SK-N-SH (cell line): Measurements from ENCODE around the gene TRIM65. TPM values are rescaled to one million over a fixed set of nuclear protein-coding genes. Genes with fewer than 3 reads are reported as not detected.

ENCODE experiments used
- CTCF ChIA-PET: fragments of 300-600, 350-600 bp; formaldehyde crosslinking; extraction: SDS; loops from one replicate; lab custom pipeline; 2021; lab: Yijun Ruan, JAX
- POLR2A ChIA-PET: fragments of 350-600 bp; sonication (Branson Sonifier 250); formaldehyde crosslinking; extraction: SDS; loops from one replicate; lab custom pipeline; 2020; ENCODE audit warnings: antibody characterized with exemption, inconsistent platforms; lab: Yijun Ruan, JAX
- DNase-seq: peaks from one replicate; pipeline ENCODE4 v3.0.0; 2012
- H2AFZ ChIP-seq: fragments of 200-600 bp; sonication (generic); 2 replicates; pipeline ENCODE4 v1.8.1; 2016; ENCODE audit warnings: antibody characterized with exemption, mild to moderate bottlenecking, low read depth
- H3F3A ChIP-seq: fragments of 200-600 bp; sonication (generic); replicated peaks from 2 replicates; pipeline ENCODE3; 2016; ENCODE audit warnings: antibody characterized with exemption, mild to moderate bottlenecking; ENCODE audit not compliant: insufficient read depth
- H3K27ac ChIP-seq, 2 experiments: fragments of 200-500 bp in 1 of 2; fragments of 200-600 bp in 1 of 2; sonication (Bioruptor generic) in 1 of 2; sonication (generic), shearing (Covaris generic) in 1 of 2; 2 replicates each; pipeline versions ENCODE4 v1.5.1 to v1.6.1; 2014 to 2016; ENCODE audit warnings: low read depth in 2 of 2, inconsistent platforms in 1 of 2, low read length in 1 of 2, mild to moderate bottlenecking in 1 of 2, mixed read lengths in 1 of 2
- H3K27me3 ChIP-seq: fragments of 200-600 bp; sonication (generic), shearing (Covaris generic); 2 replicates; pipeline ENCODE4 v1.6.1; 2016; ENCODE audit warnings: mixed run types; ENCODE audit not compliant: insufficient read depth
- H3K36me3 ChIP-seq, 2 experiments: fragments of 200-500 bp in 1 of 2; fragments of 200-600 bp in 1 of 2; sonication (Bioruptor generic) in 1 of 2; sonication (generic) in 1 of 2; replicated peaks in 1 of 2; 2 replicates each; pipeline versions ENCODE3 to v1.5.1; 2014 to 2016; ENCODE audit warnings: low read length in 1 of 2, mild to moderate bottlenecking in 1 of 2; ENCODE audit not compliant: insufficient read depth in 2 of 2, control insufficient read depth in 1 of 2
- H3K4me1 ChIP-seq, 2 experiments: fragments of 200-500 bp in 1 of 2; fragments of 200-600 bp in 1 of 2; sonication (Bioruptor generic) in 1 of 2; sonication (generic), shearing (Covaris generic) in 1 of 2; 2 replicates each; pipeline versions ENCODE4 v1.5.1 to v1.6.1; 2014 to 2016; ENCODE audit warnings: low read depth in 1 of 2, low read length in 1 of 2, mixed run types in 1 of 2; ENCODE audit not compliant: insufficient read depth in 2 of 2, control insufficient read depth in 1 of 2
- H3K4me2 ChIP-seq: fragments of 200-600 bp; sonication (generic), shearing (Covaris generic); 2 replicates; pipeline ENCODE4 v1.6.1; 2017; ENCODE audit warnings: mixed run types
- H3K4me3 ChIP-seq, 2 experiments: fragments of 200-500 bp in 1 of 2; fragments of 200-600 bp in 1 of 2; sonication (Bioruptor generic) in 1 of 2; sonication (generic), shearing (Covaris generic) in 1 of 2; 2 replicates each; pipeline versions ENCODE4 v1.5.1 to v1.8.1; 2014 to 2016; ENCODE audit warnings: low read depth in 2 of 2, inconsistent platforms in 1 of 2, low read length in 1 of 2, mild to moderate bottlenecking in 1 of 2, mixed read lengths in 1 of 2, moderate library complexity in 1 of 2
- H3K79me2 ChIP-seq: fragments of 200-600 bp; sonication (generic); 2 replicates; pipeline ENCODE4 v1.8.1; 2017; ENCODE audit warnings: mild to moderate bottlenecking; ENCODE audit not compliant: insufficient read depth
- H3K9ac ChIP-seq: fragments of 200-600 bp; sonication (generic); 2 replicates; pipeline ENCODE4 v1.6.1; 2017; ENCODE audit warnings: mixed run types
- H3K9me2 ChIP-seq: fragments of 200-600 bp; sonication (generic); 2 replicates; pipeline ENCODE4 v1.6.1; 2017; ENCODE audit warnings: mixed run types
- H3K9me3 ChIP-seq: fragments of 200-600 bp; sonication (generic); 2 replicates; pipeline ENCODE4 v1.6.1; 2017; ENCODE audit warnings: mixed run types, mild to moderate bottlenecking, moderate library complexity
- H4K20me1 ChIP-seq: fragments of 200-600 bp; sonication (generic); 2 replicates; pipeline ENCODE4 v1.6.1; 2017; ENCODE audit warnings: mild to moderate bottlenecking, mixed run types; ENCODE audit not compliant: insufficient read depth
- CTCF ChIP-seq: fragments of 200-600 bp; sonication (generic); IDR thresholded peaks from 2 replicates; pipeline ENCODE4 v1.6.1; 2017; ENCODE audit warnings: antibody characterized with exemption, mild to moderate bottlenecking, moderate library complexity
- EP300 ChIP-seq, 2 experiments: IDR thresholded peaks; 2 replicates each; pipeline versions ENCODE4 v1.4.0 to v1.6.1; 2012; ENCODE audit warnings: borderline replicate concordance in 1 of 2, low read depth in 1 of 2, low read length in 1 of 2
- FOXJ3 ChIP-seq: sonication (generic); formaldehyde crosslinking; IDR thresholded peaks from 2 replicates; pipeline ENCODE4 v1.5.1; 2020; ENCODE audit warnings: mild to moderate bottlenecking, missing genetic modification reagents
- IRF3 ChIP-seq: fragments of 150-350 bp; IDR thresholded peaks from 2 replicates; pipeline ENCODE4 v1.6.1; 2016; ENCODE audit warnings: mild to moderate bottlenecking, low read depth, low read length
- MAX ChIP-seq: IDR thresholded peaks from 2 replicates; pipeline ENCODE4 v1.4.0; 2012; ENCODE audit warnings: low read depth
- MEF2A ChIP-seq: IDR thresholded peaks from 2 replicates; pipeline ENCODE4 v1.4.0; 2012; ENCODE audit warnings: low read depth, borderline replicate concordance
- MXI1 ChIP-seq: IDR thresholded peaks from 2 replicates; pipeline ENCODE4 v1.6.1; 2012; ENCODE audit warnings: mild to moderate bottlenecking, low read depth, low read length, improper control_type of control experiment
- NFIC ChIP-seq: IDR thresholded peaks from 2 replicates; pipeline ENCODE4 v1.4.0; 2012; ENCODE audit warnings: borderline replicate concordance
- RAD21 ChIP-seq: IDR thresholded peaks from 2 replicates; pipeline ENCODE4 v1.6.1; 2012; ENCODE audit warnings: mild to moderate bottlenecking, low read length
- RCOR1 ChIP-seq: fragments of 150-350 bp; IDR thresholded peaks from 2 replicates; pipeline ENCODE4 v1.6.1; 2017; ENCODE audit warnings: antibody characterized with exemption, low read length
- RXRA ChIP-seq: IDR thresholded peaks from 2 replicates; pipeline ENCODE4 v1.4.0; 2012; ENCODE audit warnings: low read depth, mild to moderate bottlenecking, borderline replicate concordance
- SMC3 ChIP-seq: IDR thresholded peaks from 2 replicates; pipeline ENCODE4 v1.6.1; 2012; ENCODE audit warnings: low read depth, low read length, improper control_type of control experiment
- TAF1 ChIP-seq: IDR thresholded peaks from 2 replicates; pipeline ENCODE4 v1.6.1; 2012; ENCODE audit warnings: low read depth, mild to moderate bottlenecking, low read length, moderate library complexity, borderline replicate concordance
- TCF12 ChIP-seq: IDR thresholded peaks from 2 replicates; pipeline ENCODE4 v1.4.0; 2012
- USF1 ChIP-seq: IDR thresholded peaks from 2 replicates; pipeline ENCODE4 v1.4.0; 2012; ENCODE audit warnings: low read depth, borderline replicate concordance
- YY1 ChIP-seq: IDR thresholded peaks from 2 replicates; pipeline ENCODE4 v1.4.0; 2012; ENCODE audit warnings: low read depth, mild to moderate bottlenecking
- WGBS: methylation state at CpG from one replicate; pipeline ENCODE4 v1.1.6; 2017; ENCODE audit warnings: low lambda C conversion rate; 5-methylcytosine and 5-hydroxymethylcytosine counted together
- polyA plus RNA-seq, 3 experiments: library from polyadenylated mRNA; depleted of rRNA; stranded (reverse); fragments of >200 nt; gene quantifications; 2 replicates each; pipeline ENCODE4 v1.2.3, GENCODE V29; 2012

The TRIM65 gene
- polyA plus RNA-seq, 1 of the 3 experiments (the other 2 are of a cell fraction), result 13.1 TPM

GRCh38 chr17:75915268-75915667 lies 18.5 kb upstream of the TRIM65 start:
- no peaks in the 10 kb centered on the region for H3K27me3 ChIP-seq
- ChIA-PET POLR2A (interaction anchor here (1.3 kb wide), 1 partner anchor 10 kb away, joined by 5 read pairs; no protein-coding TSS in a partner anchor), CTCF (interaction anchor here (0.6 to 5.3 kb wide), 7 partner anchors 10 to 115 kb away, joined by 3 to 28 read pairs (median 3); partner anchors contain the start of genes CDK3 and MRPL38)

More at GRCh38 chr17:75915268-75915667, 18.5 kb upstream of the TRIM65 start:
- Histone ChIP-seq H4K20me1 (no peaks in the 10 kb centered on the region), H3K27ac (no peak overlapping the region), H3F3A (no peaks in the 10 kb centered on the region), H3K4me2 (no peak overlapping the region), H3K9me3 (no peaks in the 10 kb centered on the region), H3K9me2 (no peaks in the 10 kb centered on the region), H3K79me2 (no peaks in the 10 kb centered on the region), H3K4me3 (no peak overlapping the region), H2AFZ (no peak overlapping the region), H3K9ac (no peak overlapping the region), H3K4me1 (peaks cover 0 to 5% of the 10 kb centered on the region in 2 experiments; a peak in 1 of 4 replicates), H3K36me3 (peaks cover 4 to 8% of the 10 kb centered on the region in 2 experiments)
- TF ChIP-seq RAD21 (no peak), RXRA (no peak), RCOR1 (no peak), EP300 (IDR thresholded peaks at IDR 0.05; ENCODE audit: borderline replicate concordance in 1 of 2, low read depth in 1 of 2, low read length in 1 of 2) (no peak), MEF2A (no peak), TCF12 (no peak), MXI1 (no peak), USF1 (no peak), CTCF (no peak), FOXJ3 (CRISPR knock-in tag) (no peak), MAX (no peak), TAF1 (no peak), YY1 (no peak), SMC3 (no peak), IRF3 (no peak), NFIC (no peak)
- WGBS, result 84% methylated on average over 8 of the region's 8 CpGs
- no peak for DNase-seq
